Measurements from ENCODE around the gene GNAQ.
"Not testable (repeated sequence)": the region's sequence is repeated elsewhere in the genome, so short reads cannot be mapped to it uniquely, and the experiment has no call there.

The GNAQ gene

GRCh38 chr9:77883846-77884771 lies 147.5 kb downstream of the GNAQ start:
- DNase-seq (ENCODE audit: low read depth in 2 of 2), result peak; percentile 34 to 68
- H3K4me3 ChIP-seq (replicated peaks in 1 of 2; ENCODE audit: low read depth in 2 of 2, low read length in 2 of 2), result no peak overlapping the region
- no peak for TF ChIP-seq CTCF (IDR thresholded peaks at IDR 0.05; ENCODE audit: low read depth, low read length)

GRCh38 chr9:77883133-77883532 lies 148.5 kb downstream of the GNAQ start:
- DNase-seq (ENCODE audit: low read depth in 2 of 2), result no peak
- no peak overlapping the region for H3K4me3 ChIP-seq (replicated peaks in 1 of 2; ENCODE audit: low read depth in 2 of 2, low read length in 2 of 2)
- no peak for TF ChIP-seq CTCF (IDR thresholded peaks at IDR 0.05; ENCODE audit: low read depth, low read length)

GRCh38 chr9:77882294-77882693 lies 149.3 kb downstream of the GNAQ start:
- no peak overlapping the region for H3K4me3 ChIP-seq (replicated peaks in 1 of 2; ENCODE audit: low read depth in 2 of 2, low read length in 2 of 2)
- DNase-seq (ENCODE audit: low read depth in 2 of 2), result no peak
- no peak for TF ChIP-seq CTCF (IDR thresholded peaks at IDR 0.05; ENCODE audit: low read depth, low read length)

GRCh38 chr9:77881634-77882033 lies 150.0 kb downstream of the GNAQ start:
- H3K4me3 ChIP-seq (replicated peaks in 1 of 2; ENCODE audit: low read depth in 2 of 2, low read length in 2 of 2); DNase-seq (ENCODE audit: low read depth in 2 of 2): not testable (repeated sequence)

GRCh38 chr9:77881111-77881510 lies 150.5 kb downstream of the GNAQ start:
- DNase-seq (ENCODE audit: low read depth in 2 of 2), result no peak
- H3K4me3 ChIP-seq (replicated peaks in 1 of 2; ENCODE audit: low read depth in 2 of 2, low read length in 2 of 2), result no peak overlapping the region
- no peak for TF ChIP-seq CTCF (IDR thresholded peaks at IDR 0.05; ENCODE audit: low read depth, low read length)

GRCh38 chr9:77879437-77879943 lies 152.1 kb downstream of the GNAQ start:
- no peak for TF ChIP-seq CTCF (IDR thresholded peaks at IDR 0.05; ENCODE audit: low read depth, low read length)
- H3K4me3 ChIP-seq (replicated peaks in 1 of 2; ENCODE audit: low read depth in 2 of 2, low read length in 2 of 2), result no peak overlapping the region
- DNase-seq (ENCODE audit: low read depth in 2 of 2), result peak; percentile 44 to 66

GRCh38 chr9:77878793-77879192 lies 152.8 kb downstream of the GNAQ start:
- H3K4me3 ChIP-seq (replicated peaks in 1 of 2; ENCODE audit: low read depth in 2 of 2, low read length in 2 of 2); DNase-seq (ENCODE audit: low read depth in 2 of 2): not testable (repeated sequence)
